Activated T-helper 1 cell treated with Interleukin-2 at 50 U/mL for 16 hours (primary cell): ENCODE results near the gene TDP1.

Experiments
- DNase-seq: peaks from one replicate; pipeline ENCODE4 v3.0.0-alpha.2; 2020; ENCODE audit warnings: low read depth

TDP1 gene

GRCh38 chr14:89955745-89956660 is at the start of gene TDP1:
TDP1 (plus strand) TSS chr14:89955927; CDS start chr14:89963115, 7,188 bp downstream.
- peak; percentile 97 for DNase-seq

DNA sequence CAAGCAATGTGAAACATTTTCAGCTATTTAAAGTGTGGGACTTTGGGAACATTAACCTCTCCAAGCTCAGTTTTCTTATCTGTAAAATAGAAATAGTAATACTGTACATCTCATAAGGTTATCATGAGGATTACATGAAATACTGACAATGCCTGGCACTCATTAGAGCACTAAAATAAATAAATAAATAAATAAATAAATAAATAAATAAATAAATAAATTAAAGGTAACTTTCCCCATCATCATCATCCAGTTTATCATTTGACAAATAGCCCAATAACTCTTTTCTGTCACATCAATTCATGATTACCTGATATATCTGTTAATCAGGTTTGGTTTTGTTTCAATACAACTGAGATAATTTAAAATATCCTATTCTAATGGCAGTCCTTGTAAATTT is 49.7 kb upstream of the TDP1 start:
- no peak for DNase-seq

- DNase-seq, result no peak
Observed at GRCh38 chr14:89907655-89908054, 48.1 kb upstream of the TDP1 start.

DNA sequence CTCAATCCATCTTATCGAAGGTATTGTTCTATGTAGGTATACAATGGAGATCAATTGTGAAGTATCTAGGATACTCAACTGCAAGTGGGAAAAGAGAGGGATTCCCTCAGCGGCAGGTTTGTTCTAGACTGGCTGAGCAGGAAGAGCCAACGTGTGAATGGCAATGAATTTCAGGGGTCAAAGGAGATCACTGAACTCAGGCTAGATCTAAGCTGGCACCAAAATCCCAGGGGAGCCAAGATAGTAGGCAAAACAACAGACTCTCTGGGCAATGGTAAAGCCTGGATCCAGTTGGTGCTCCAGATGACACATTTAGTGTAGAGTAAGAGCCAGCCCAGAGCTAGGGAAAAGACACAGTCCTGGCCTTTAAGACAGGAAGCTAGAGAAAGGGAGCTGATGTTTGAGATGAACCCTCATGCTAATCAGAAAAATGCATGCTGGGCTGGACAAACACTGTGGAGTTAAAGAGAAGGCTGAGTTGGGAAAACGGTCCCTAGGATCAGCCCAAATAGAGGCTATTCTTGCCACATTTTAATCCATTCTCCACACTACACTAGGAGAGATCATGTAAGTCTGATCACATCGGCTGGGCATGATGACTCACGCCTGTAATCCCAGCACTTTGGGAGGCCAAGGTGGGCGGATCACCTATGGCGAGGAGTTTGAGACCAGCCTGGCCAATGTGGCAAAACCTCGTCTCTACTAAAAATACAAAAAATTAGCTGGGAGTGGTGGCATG is 46.8 kb upstream of the TDP1 start:
- no peak for DNase-seq

DNA sequence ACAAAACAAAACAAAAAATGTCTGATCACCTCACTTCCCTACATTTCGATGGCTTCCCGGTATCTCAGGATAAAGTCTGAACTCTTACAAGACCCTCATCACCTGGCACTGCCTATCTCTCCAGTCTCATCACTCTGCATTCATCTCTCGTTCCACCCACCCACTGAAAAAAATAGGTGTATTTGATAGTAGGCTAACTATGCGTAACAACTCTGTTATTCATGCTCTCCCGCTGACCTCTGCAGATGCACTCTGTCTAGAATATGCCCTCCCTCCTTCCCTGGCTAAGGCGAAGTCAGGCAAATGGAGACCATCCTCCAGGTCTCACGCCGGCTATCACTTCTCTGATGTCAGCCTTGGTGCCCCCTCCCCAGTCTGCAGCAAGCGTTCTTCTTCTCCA is 46.1 kb upstream of the TDP1 start:
- no peak for DNase-seq

DNA sequence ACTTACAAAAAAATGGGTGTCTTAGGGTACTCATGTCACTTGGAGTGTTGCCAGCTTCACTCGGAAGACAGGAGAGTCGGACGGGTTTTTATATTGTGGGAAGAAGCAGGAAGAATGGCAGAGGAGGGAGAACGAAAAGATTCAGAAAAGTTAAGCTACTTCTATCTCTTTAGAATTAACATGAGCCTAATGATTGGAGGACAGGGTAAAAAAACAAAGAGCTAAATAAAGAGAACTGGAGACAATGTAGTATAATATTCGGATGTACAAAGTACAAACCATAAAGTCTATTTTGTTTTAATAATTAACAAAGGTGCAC is 45.1 kb upstream of the TDP1 start:
- DNase-seq, result no peak

- DNase-seq, result no peak
Observed at GRCh38 chr14:89911010-89911919, 44.5 kb upstream of the TDP1 start.

GRCh38 chr14:89912221-89912620 is 43.5 kb upstream of the TDP1 start:
- no peak for DNase-seq

DNA sequence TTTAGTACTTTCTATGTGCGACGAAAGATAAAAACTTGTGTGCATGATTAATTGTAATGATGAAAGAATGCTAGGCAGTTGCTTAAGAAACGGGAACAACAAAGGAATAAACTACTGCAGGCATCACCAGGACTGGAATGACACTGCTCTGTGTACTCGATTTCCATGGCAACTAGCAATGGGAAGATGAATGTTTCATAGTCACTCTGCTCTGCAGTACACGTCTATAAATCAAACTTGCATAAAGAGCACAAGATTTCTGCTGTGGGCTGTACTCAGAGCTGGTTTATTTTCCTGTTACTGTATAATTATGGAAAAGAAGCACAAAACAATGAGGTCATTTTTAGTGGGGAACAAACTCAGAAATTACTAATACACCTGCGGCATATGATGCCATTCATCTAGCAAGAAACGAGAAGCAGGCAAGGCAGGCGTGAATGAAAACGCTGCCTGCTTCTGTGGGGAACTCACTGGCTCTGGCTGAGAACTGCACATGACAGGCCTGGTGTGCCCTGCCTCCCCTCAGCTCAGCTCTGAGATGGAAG is 43.0 kb upstream of the TDP1 start:
- DNase-seq, result no peak

DNA sequence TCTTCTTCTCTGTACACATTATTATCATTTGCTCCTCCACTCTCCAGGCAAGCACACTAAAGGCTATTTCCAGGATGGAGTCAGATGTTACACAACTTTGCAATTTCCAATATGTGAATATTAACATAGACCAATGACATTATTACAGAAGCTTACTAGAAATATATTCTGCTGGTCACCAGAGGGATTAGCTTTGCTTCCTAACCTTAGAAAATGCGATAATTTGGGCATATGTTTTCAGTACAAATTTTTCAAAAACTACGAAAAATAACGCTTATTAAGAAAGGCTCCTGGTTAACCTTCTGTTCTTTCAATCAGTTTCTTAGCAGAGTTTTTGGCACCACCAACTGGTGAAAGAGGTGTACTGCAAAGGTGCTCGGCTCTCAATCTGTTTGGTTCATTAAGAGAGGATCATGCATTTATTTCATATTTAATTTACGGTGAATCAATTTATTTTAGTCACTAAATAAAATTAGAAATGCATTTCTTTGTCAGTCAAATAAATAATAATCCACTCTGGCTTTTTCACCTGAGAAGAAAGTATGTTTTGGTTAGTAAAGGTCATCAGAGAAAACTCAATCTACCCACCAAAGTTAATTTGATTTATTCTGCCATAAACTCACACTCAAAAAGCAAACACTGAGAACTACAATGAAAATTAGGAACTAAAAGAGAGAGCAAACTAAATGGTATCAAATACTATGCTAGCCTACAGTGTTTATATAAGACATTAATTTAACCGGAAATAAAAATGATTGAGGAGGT is 40.4 kb upstream of the TDP1 start:
- DNase-seq, result peak; percentile 29

GRCh38 chr14:89918721-89919120 is 37.0 kb upstream of the TDP1 start:
- no peak for DNase-seq

DNA sequence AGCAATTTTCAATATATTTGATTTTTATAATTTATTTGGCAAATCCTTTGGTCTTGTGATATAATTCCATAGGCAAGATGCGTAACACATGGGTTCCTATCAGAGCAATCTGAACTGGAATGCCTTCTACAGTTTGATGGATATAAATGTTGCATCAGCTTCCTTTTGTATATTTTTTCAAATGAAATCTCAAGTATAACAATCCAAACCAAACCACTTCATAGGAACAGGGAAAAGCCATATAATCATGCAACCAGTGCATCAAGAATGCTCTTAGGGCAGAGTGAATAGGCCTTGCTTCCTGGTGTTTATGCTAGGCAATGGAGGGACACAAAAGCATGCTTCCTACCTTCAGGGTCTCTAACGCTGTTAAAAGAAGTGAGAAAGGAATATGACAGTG is 35.7 kb upstream of the TDP1 start:
- DNase-seq, result no peak

- no peak for DNase-seq
Observed at GRCh38 chr14:89921346-89921745, 34.4 kb upstream of the TDP1 start.

GRCh38 chr14:89922031-89922907 is 33.5 kb upstream of the TDP1 start:
- no peak for DNase-seq

- DNase-seq, result no peak
Observed at GRCh38 chr14:89924268-89924667, 31.5 kb upstream of the TDP1 start.

DNA sequence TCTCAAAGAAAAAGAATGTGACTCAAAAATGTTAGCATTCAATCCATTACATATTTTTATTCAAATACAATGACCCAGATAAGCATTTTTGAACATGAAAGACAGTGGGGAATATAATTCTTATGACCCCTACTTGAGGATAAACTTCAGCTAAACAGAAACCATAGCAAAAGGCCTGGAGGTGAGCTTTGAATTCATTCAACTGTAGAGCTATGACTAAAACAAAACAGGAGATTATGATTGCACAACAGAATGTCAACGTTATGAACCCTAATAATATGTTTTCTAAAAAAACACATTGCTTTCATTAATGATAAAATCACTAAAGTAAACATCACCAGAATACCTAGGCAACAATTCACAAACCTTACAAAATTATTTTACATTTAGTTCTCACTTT is 29.0 kb upstream of the TDP1 start:
- no peak for DNase-seq

DNA sequence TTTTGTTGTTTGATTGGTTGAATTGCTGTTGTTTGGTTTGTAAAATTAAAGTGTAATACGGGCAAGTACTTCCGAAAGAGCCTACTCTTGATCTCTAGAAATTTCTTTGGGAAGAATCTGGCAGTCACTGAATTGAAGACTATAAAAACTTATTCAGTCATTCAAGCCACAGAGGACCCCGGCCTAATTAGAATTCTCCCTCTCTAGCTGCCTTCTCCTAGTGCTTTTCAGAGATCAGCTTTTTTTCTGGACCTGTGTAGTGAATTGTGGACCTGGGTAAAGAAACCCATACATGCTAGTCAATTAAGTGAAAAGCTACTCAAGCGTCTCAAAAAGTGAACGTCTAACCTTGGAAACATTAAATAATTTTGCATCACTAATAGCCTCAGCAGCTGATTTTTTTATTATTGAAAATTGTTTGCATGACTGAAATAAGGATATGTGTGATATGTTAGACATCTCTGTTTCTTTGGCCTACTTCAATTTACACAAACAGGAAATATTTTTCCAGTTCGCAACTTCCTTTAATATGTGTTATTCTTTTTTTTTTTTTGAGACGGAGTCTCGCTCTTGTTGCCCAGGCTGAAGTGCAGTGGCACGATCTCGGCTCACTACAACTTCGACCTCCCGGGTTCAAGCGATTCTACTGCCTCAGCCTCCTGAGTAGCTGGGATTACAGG is 28.4 kb upstream of the TDP1 start:
- no peak for DNase-seq

- DNase-seq, result no peak
Observed at GRCh38 chr14:89933002-89933401, 22.7 kb upstream of the TDP1 start.

DNA sequence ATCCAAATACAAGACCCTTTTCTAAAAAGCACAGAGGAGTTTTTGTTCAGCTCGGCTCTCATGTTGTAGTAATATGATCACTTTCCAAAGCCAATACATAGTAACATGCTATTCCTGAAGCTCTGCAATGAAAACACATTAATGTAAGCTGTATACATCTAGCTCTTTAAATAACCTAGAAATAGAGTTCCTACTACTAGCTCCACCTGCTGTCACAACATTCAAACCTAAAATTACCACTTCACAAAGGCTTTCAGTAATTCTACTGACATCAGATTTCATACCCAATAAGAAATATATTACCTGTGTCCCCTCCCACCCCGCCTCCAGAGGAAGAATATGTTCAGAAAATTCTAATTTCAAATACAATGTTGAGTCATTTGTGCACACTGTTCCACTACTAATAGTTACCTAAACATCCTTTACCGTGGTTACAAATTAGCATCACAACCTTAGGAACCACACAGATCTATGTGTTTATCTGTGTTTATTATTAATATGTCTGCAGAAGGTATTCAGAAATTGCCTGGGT is 19.0 kb upstream of the TDP1 start:
- DNase-seq, result no peak
